HG03571 (cell line): Measurements from ENCODE around the gene EPOP.

Experiments used
- ATAC-seq: cut with Tn5 transposase; IDR thresholded peaks from one replicate; pipeline ENCODE4 v1.9.1; 2021; ENCODE audit not compliant: unreplicated experiment

EPOP gene

GRCh38 chr17:38676706-38677504, 2.1 kb upstream of the EPOP start:
- no peak for ATAC-seq

GRCh38 chr17:38674014-38674748, 576 bp downstream of the EPOP start:
- ATAC-seq, result peak; percentile 9

DNA sequence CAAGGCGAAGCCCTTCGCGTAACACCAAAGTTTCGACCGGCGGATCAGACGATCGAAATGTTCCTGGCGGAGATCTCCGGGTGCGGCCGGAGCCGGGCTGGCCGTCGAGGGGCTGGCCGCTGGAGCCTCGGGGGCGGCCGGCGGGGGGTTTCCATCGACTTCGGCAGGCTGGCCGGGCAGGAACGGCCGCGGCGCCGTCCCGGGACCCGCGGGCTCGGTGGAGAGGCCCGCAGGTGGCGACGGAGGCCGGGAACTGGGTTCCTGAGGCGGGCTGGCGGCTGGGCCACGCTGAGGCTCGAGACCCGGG, 1.1 kb downstream of the EPOP start:
- ATAC-seq, result no peak

DNA sequence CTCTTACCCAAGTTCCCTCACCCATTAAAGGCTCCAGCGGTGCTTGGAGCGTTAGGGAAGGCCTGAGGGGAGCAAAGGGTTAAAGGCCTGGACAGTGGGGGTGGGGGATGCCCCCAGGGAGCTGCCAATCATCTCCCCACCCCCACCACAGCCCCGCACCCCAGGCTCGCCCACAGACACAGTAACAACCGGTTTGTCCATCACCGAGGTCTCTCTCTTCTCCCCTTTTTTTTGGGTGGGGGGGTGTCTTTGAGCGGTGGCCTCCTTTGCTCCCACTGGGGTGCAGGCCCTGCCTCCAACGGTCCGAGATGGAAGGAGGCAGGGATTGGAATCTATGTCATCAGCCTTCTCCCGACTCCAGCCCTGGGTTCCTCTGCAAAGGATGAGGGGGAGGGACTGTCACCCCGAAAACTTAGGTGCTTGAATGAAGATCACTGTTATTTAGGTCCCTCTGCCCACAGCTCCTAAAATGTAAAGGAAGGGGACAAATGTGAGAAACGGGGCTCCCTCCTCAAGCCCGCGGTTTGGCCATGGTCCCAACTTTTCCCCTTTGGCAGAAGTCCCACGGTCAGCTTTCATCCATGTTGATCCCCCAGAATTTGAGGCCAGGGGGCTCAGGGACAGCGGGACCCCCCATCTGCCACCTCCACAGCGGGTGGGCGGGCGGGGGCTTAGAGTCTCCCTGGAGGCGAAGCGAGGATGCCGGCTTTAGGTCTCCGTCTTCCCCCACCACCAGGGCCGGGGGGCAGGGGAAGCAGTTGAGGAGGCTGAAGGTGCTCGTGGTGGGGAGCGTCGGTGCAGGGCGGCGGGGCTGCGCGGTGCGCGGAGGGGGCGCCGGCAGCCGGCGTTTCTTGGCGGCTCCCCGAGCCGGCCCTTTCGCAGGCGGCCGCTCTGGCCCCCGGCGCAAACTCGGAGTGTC, 1.7 kb downstream of the EPOP start:
- ATAC-seq, result no peak

DNA sequence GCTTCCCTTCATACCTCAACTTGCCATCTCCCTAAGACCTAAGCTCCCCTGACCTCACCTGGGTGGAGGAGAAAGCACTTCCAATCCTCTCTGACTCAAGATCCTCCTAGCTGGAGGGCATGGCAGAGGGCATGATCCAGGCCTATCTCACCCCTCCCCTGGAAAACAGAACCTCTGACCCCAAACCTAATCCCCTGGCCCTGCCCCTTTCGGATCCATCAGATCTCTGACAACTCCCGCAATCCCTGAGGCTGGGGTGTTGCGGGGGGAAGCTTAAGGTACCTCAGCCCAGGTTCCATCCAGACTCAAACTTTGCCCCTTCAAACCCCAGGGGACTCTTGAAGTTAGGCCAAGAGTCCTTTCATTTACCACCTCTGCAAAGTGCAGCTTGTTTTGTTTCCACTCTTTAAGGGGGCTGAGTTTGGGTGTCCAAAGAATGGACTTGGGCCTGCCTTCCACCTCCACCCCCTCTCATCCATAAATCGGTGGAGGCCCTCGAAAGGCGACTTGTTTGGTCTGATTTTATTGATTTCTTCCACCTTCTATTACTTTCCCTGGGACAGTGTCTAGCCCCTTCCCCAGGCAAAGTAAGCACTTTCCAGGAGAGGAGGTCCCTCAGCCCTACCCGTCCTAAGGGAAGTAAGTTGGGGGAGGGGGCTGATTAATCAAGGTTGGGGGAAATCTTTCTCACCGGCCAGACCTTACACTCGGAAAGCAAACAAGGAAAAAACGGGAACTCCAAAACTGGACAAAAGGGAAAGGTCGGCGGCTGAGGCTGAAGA, 2.6 kb downstream of the EPOP start:
- no peak for ATAC-seq

DNA sequence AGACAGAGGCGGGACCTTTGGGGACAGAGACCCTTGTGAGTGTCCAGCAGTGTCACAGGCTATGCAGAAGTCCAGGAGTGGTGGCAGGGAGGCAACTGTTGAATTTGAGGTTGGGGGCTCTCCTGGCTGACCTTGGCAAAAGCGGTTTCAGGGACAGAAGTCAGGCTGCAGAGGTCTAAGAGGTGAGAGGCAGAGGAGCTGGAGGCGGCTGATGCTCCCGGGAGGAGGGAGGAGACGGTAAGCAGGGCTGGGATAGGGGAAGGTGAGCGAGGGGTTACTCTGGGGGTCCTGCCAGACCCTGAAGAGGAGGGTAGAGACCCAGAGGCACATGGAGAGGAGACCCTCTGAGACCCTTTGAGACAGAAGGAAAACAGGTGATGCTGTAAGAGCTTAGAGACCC, 5.2 kb downstream of the EPOP start:
- ATAC-seq, result no peak

DNA sequence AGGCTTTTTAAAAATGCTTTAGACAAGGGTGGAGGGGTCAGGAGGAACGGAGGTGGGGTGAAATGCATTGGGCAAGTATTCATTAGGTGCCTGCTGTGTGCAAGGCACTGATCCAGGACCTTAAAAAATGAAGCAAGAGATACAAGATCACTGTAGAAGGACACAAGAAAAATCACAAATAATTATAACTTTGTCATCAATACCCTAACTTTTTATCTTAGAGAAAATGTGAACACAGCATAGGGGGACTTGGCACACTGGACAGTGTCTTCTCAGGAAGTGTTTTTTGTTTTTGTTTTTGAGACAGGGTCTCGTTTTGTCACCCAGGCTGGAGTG, 7.0 kb downstream of the EPOP start:
- no peak for ATAC-seq

DNA sequence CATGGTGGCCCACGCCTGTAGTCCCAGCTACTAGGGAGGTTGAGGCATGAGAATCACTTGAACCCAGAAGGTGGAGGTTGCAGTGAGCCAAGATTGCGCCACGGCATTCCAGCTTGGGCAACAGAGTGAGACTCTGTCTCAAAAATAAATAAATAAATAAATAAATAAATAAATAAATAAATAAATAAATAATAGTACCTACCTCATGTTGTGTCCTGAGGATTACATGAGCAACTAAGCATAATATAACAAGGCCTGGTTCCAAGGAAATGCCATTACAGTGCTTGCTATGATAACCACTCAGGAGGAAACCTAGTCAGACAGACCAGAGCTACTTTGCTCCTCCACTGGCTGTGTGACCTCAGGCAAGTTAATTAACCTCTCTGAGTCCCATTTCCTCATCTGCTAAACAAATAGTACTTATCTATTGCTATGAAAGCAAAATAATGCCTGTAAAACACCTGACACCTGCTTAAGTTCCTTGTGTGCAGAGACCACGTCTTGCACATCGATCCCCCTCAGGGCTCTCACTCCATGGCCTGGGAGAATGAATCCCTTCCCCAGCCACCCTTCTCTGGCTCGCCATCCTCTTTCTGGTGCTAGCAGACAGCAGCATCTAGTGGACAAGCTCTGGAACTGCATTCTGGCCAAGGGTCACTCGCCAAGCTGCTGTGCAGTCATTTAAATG, 7.5 kb downstream of the EPOP start:
- no peak for ATAC-seq

GRCh38 chr17:38663964-38664644, 10.7 kb downstream of the EPOP start:
- no peak for ATAC-seq

GRCh38 chr17:38663125-38663751, 11.5 kb downstream of the EPOP start:
- ATAC-seq, result no peak

- ATAC-seq, result no peak
These were observed 14.4 kb downstream of the EPOP start for GRCh38 chr17:38660097-38661025.

DNA sequence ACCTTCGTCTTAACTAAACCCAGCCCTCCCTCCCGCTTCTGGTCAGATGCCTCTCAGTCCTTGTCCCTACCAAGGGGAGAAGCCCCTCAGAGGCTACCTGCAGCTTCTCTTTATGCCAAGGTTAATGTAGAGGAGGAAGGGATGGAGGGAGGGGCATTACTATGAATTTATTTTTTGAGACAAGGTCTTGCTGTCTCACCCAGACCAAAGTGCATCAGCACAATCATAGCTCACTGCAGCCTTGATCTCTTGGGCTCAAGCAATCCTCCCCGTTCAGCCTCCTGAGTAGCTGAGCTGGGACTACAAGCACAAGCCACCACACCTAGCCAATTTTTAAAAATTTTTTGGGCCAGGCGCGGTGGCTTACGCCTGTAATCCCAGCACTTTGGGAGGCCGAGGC, 15.3 kb downstream of the EPOP start:
- ATAC-seq, result no peak

- no peak for ATAC-seq
These were observed 15.9 kb downstream of the EPOP start for GRCh38 chr17:38658741-38659345.

GRCh38 chr17:38657824-38658740, 16.7 kb downstream of the EPOP start:
- no peak for ATAC-seq

DNA sequence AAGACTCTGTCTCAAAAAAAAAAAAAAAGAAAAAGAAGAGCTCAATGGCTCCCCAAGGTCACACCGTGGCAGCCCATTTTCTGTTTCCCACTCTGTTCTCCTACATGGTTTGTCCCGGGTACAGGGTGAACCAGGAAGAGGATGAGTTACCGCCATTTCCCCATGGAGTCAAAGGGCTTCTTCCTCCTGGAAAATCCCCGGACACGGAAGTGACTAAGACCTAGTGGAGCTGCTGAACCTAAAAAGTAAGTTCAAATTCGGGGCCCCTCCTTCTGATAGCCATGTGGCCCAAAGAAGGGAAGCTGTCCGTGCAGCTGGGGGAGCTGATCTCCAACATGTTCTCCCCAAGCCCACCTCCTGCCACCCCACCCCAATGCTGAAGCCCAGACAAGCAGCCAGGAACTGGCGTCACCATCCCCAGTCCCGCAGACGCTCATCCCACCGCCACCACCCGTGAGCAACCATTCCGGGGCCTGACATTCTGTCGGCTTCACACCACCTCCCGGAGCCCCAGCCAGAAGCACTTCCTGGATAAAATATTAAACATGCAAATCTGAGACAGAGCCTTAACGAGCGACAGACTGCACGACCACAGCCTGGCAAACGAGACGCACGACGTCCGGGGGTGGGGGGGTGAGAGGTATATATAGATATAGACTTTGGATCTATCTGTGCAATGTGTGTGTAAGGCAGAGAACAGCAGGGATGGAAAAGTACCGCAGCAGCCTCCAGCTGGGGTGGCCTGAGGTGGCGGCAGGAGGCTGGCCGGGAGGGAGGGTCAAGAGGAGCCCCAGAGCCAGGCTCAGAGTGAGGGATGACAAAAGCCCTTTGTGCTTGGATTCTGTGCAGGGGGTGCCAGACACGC, 17.6 kb downstream of the EPOP start:
- ATAC-seq, result no peak
